ENCODE results near the gene USP36. TPM values are rescaled to one million over a fixed set of nuclear protein-coding genes. Genes with fewer than 3 reads are reported as not detected.
"Not testable (repeated sequence)": the region's sequence is repeated elsewhere in the genome, so short reads cannot be mapped to it uniquely, and the experiment has no call there.

USP36 gene
- total and polyA plus RNA-seq, 7 donors = 6.7 to 49.3 (median 25.5) TPM

GRCh38 chr17:78878261-78878660 is 37.6 kb upstream of the USP36 start:
- H3K9me3 ChIP-seq = no peaks in the 10 kb centered on the region
- H3K4me1 ChIP-seq = peaks cover 0 to 92% (median 89%) of the 10 kb centered on the region in 4 donors
- TF ChIP-seq POLR2AphosphoS5 (IDR thresholded peaks at IDR 0.05) = no peak
- no peak for TF ChIP-seq CTCF (IDR thresholded peaks at IDR 0.05)
- TF ChIP-seq POLR2A (IDR thresholded peaks at IDR 0.05) = no peak
- TF ChIP-seq EP300 (IDR thresholded peaks at IDR 0.05) = no peak
- WGBS, 2 donors = 92 to 93% methylated on average over 15 of the region's 15 CpGs
- no peaks in the 10 kb centered on the region for H3K27me3 ChIP-seq
- DNase-seq = no peak
- intact Hi-C loops (cut with DNase I) = no loop called here
- no peak overlapping the region for H3K4me3 ChIP-seq
- peak overlapping the region; percentile 87 to 90 (median 88) for H3K27ac ChIP-seq
- H3K36me3 ChIP-seq = peaks cover under 1 to 7% (median 4%) of the 10 kb centered on the region in 4 donors

GRCh38 chr17:78876954-78877517 is 36.4 kb upstream of the USP36 start:
- 88 to 91% methylated on average over 8 of the region's 8 CpGs for WGBS, 2 donors
- Histone ChIP-seq H3K36me3 (peaks cover 13 to 20% (median 16%) of the 10 kb centered on the region in 4 donors), H3K27ac (peak overlapping the region in 3 of 4 donors; percentile 76 to 88 (median 81)), H3K4me1 (peaks cover 0 to 80% (median 77%) of the 10 kb centered on the region in 4 donors)
- H3K9me3 ChIP-seq; H3K4me3 ChIP-seq; H3K27me3 ChIP-seq; intact Hi-C loops (cut with DNase I); DNase-seq: not testable (repeated sequence)

GRCh38 chr17:78876094-78876597 is 35.5 kb upstream of the USP36 start:
- intact Hi-C loops (cut with DNase I) = no loop called here
- H3K9me3 ChIP-seq = no peaks in the 10 kb centered on the region
- H3K27me3 ChIP-seq = no peaks in the 10 kb centered on the region
- DNase-seq = no peak
- WGBS, 2 donors = 67 to 76% methylated on average over 7 of the region's 7 CpGs
- peaks cover 15 to 28% (median 17%) of the 10 kb centered on the region in 4 donors for H3K36me3 ChIP-seq
- H3K4me3 ChIP-seq = no peak overlapping the region
- peak overlapping the region; percentile 65 to 88 (median 78) for H3K27ac ChIP-seq
- H3K4me1 ChIP-seq = peaks cover 0 to 73% (median 70%) of the 10 kb centered on the region in 4 donors
- TF ChIP-seq EP300 (IDR thresholded peaks at IDR 0.05) (no peak), POLR2A (IDR thresholded peaks at IDR 0.05) (no peak), POLR2AphosphoS5 (IDR thresholded peaks at IDR 0.05) (no peak), CTCF (IDR thresholded peaks at IDR 0.05) (no peak)

- WGBS, 2 donors = 63 to 79% methylated on average over 9 of the region's 9 CpGs
- peaks cover 0 to 67% (median 64%) of the 10 kb centered on the region in 4 donors for H3K4me1 ChIP-seq
These were observed 34.9 kb upstream of the USP36 start for GRCh38 chr17:78875363-78876093.

More at GRCh38 chr17:78875363-78876093, 34.9 kb upstream of the USP36 start:
- Histone ChIP-seq H3K4me3 (no peak overlapping the region), H3K9me3 (no peaks in the 10 kb centered on the region), H3K27me3 (no peaks in the 10 kb centered on the region), H3K36me3 (peaks cover 20 to 35% (median 23%) of the 10 kb centered on the region in 4 donors), H3K27ac (peak overlapping the region; percentile 65 to 88 (median 78))
- intact Hi-C loops (cut with DNase I) = no loop called here
- TF ChIP-seq CTCF (IDR thresholded peaks at IDR 0.05) (no peak), POLR2A (IDR thresholded peaks at IDR 0.05) (no peak), POLR2AphosphoS5 (IDR thresholded peaks at IDR 0.05) (peak in 3 of 4 donors; percentile 28 to 32 (median 29))
- DNase-seq = no peak
